HG02571 (cell line): ENCODE data around the gene ATP8A1.

ENCODE experiments used
- ATAC-seq: cut with Tn5 transposase; IDR thresholded peaks from one replicate; pipeline ENCODE4 v1.9.1; 2021; ENCODE audit warnings: mild to moderate bottlenecking, moderate library complexity; ENCODE audit not compliant: unreplicated experiment

ATP8A1 gene

GRCh38 chr4:42627885-42628646 is 28.8 kb downstream of the ATP8A1 start:
- ATAC-seq = peak; percentile 91

GRCh38 chr4:42626629-42627146 is 30.2 kb downstream of the ATP8A1 start:
- no peak for ATAC-seq

GRCh38 chr4:42625329-42625728 is 31.6 kb downstream of the ATP8A1 start:
- ATAC-seq = no peak

- ATAC-seq = no peak
Measured at GRCh38 chr4:42624551-42624950, 32.4 kb downstream of the ATP8A1 start.

GRCh38 chr4:42618023-42618422 is 38.9 kb downstream of the ATP8A1 start:
- no peak for ATAC-seq

- no peak for ATAC-seq
Measured at GRCh38 chr4:42617030-42617429, 39.9 kb downstream of the ATP8A1 start.

- ATAC-seq = no peak
Measured at GRCh38 chr4:42616572-42616971, 40.3 kb downstream of the ATP8A1 start.

GRCh38 chr4:42615131-42615763 is 41.7 kb downstream of the ATP8A1 start:
- no peak for ATAC-seq

- ATAC-seq = no peak
Measured at GRCh38 chr4:42612898-42613297, 44.0 kb downstream of the ATP8A1 start.

GRCh38 chr4:42610941-42611340 is 46.0 kb downstream of the ATP8A1 start:
- ATAC-seq = no peak

GRCh38 chr4:42609051-42609450 is 47.9 kb downstream of the ATP8A1 start:
- no peak for ATAC-seq

GRCh38 chr4:42608551-42608950 is 48.4 kb downstream of the ATP8A1 start:
- no peak for ATAC-seq

GRCh38 chr4:42607011-42607726 is 49.7 kb downstream of the ATP8A1 start:
- no peak for ATAC-seq

GRCh38 chr4:42605264-42605663 is 51.6 kb downstream of the ATP8A1 start:
- no peak for ATAC-seq

- no peak for ATAC-seq
Measured at GRCh38 chr4:42603862-42604261, 53.0 kb downstream of the ATP8A1 start.

GRCh38 chr4:42600578-42600977 is 56.3 kb downstream of the ATP8A1 start:
- ATAC-seq = no peak

- peak; percentile 77 for ATAC-seq
Measured at GRCh38 chr4:42596918-42597317, 60.0 kb downstream of the ATP8A1 start.

- no peak for ATAC-seq
Measured at GRCh38 chr4:42594888-42595287, 62.0 kb downstream of the ATP8A1 start.

- ATAC-seq = no peak
Measured at GRCh38 chr4:42588909-42589308, 68.0 kb downstream of the ATP8A1 start.

GRCh38 chr4:42586775-42587174 is 70.1 kb downstream of the ATP8A1 start:
- ATAC-seq = no peak

GRCh38 chr4:42579903-42580302 is 77.0 kb downstream of the ATP8A1 start:
- no peak for ATAC-seq

GRCh38 chr4:42578187-42578586 is 78.7 kb downstream of the ATP8A1 start:
- no peak for ATAC-seq
